ENCODE measurements around the gene ERFE. TPM values are rescaled to one million over a fixed set of nuclear protein-coding genes. Genes with fewer than 3 reads are reported as not detected.

Gene ERFE
- total RNA-seq, 1 donor from 2014 or later = 0.41 TPM

GRCh38 chr2:238216651-238217184 is 57.9 kb downstream of the ERFE start:
- Mint-ChIP-seq H3K4me1 (ENCODE audit: unreplicated experiment) (no peaks in the 10 kb centered on the region), H3K36me3 (ENCODE audit: low read depth, unreplicated experiment) (no peaks in the 10 kb centered on the region), H3K4me3 (ENCODE audit: unreplicated experiment) (no peak overlapping the region), H3K9me3 (ENCODE audit: unreplicated experiment) (no peaks in the 10 kb centered on the region), H3K27me3 (ENCODE audit: unreplicated experiment) (no peaks in the 10 kb centered on the region), H3K27ac (ENCODE audit: unreplicated experiment) (no peak overlapping the region)
- no peak for DNase-seq (ENCODE audit: low spot score)
- no peak for TF ChIP-seq CTCF (IDR thresholded peaks at IDR 0.05; ENCODE audit: unreplicated experiment)

Other genes starting within 250 kb of the ERFE start
- 107 TPM for gene UBE2F, start 192.0 kb upstream of the ERFE start, total RNA-seq (ENCODE audit: unreplicated experiment)
- gene SCLY, start 98.0 kb upstream of the ERFE start, total RNA-seq (ENCODE audit: unreplicated experiment) = 17.7 TPM
- gene ESPNL, start 58.6 kb upstream of the ERFE start, total RNA-seq (ENCODE audit: unreplicated experiment) = 0.82 TPM
- gene KLHL30, start 20.3 kb upstream of the ERFE start, total RNA-seq (ENCODE audit: unreplicated experiment) = not detected
- gene ILKAP, start 44.7 kb downstream of the ERFE start, total RNA-seq (ENCODE audit: unreplicated experiment) = 43.0 TPM
- gene HES6, start 81.1 kb downstream of the ERFE start, total RNA-seq (ENCODE audit: unreplicated experiment) = 5.0 TPM
- gene PER2, start 129.6 kb downstream of the ERFE start, total RNA-seq (ENCODE audit: unreplicated experiment) = 5.5 TPM
- gene TRAF3IP1, start 161.5 kb downstream of the ERFE start, total RNA-seq (ENCODE audit: unreplicated experiment) = 17.1 TPM